Kidney epithelial cell (primary cell): Measurements from ENCODE around the gene OR10A4. TPM values are rescaled to one million over a fixed set of nuclear protein-coding genes. Genes with fewer than 3 reads are reported as not detected.

Experiments
- DNase-seq: peaks from one replicate; pipeline ENCODE4 v3.0.0-alpha.2; 2010; ENCODE audit warnings: low read depth
- H3K27me3 ChIP-seq: 2 replicates; pipeline ENCODE4 v1.6.0; 2011; ENCODE audit warnings: low read length; ENCODE audit not compliant: control insufficient read depth, insufficient read depth
- H3K36me3 ChIP-seq: 2 replicates; pipeline ENCODE4 v1.5.1; 2011; ENCODE audit warnings: low read length; ENCODE audit not compliant: control insufficient read depth, insufficient read depth
- H3K4me3 ChIP-seq: 2 replicates; pipeline ENCODE4 v1.5.1; 2011; ENCODE audit warnings: low read depth, mild to moderate bottlenecking, control low read depth, low read length
- CTCF ChIP-seq: IDR thresholded peaks from 2 replicates; pipeline ENCODE4 v1.5.1; 2011; ENCODE audit warnings: mild to moderate bottlenecking, moderate library complexity, low read length, control low read depth, inconsistent platforms; ENCODE audit not compliant: insufficient read depth, poor library complexity, severe bottlenecking
- total RNA-seq: library from RNA; depleted of rRNA; stranded (reverse); fragments of >200 nt; gene quantifications from 2 replicates; pipeline ENCODE4 v1.2.3, GENCODE V29; 2015

The OR10A4 gene
- not detected in 2 replicates for total RNA-seq

GRCh38 chr11:6876325-6876724, at the start of gene OR10A4:
TSS of gene OR10A4 (plus strand) at chr11:6876625. CDS start at chr11:6876648, 23 bp downstream.
- DNase-seq = no peak
- Histone ChIP-seq H3K27me3 (no peaks in the 10 kb centered on the region), H3K36me3 (no peaks in the 10 kb centered on the region), H3K4me3 (no peak within 1 kb of the TSS)
- TF ChIP-seq CTCF = no peak

GRCh38 chr11:6828103-6828502, 48.3 kb upstream of the OR10A4 start:
- no peak for TF ChIP-seq CTCF
- DNase-seq = no peak
- Histone ChIP-seq H3K27me3 (no peaks in the 10 kb centered on the region), H3K36me3 (no peaks in the 10 kb centered on the region), H3K4me3 (no peak overlapping the region)

- Histone ChIP-seq H3K27me3 (no peaks in the 10 kb centered on the region), H3K36me3 (no peaks in the 10 kb centered on the region), H3K4me3 (no peak overlapping the region)
- no peak for TF ChIP-seq CTCF
- no peak for DNase-seq
Observed at GRCh38 chr11:6833356-6833755, 43.1 kb upstream of the OR10A4 start.

- Histone ChIP-seq H3K36me3 (no peaks in the 10 kb centered on the region), H3K4me3 (no peak overlapping the region), H3K27me3 (no peaks in the 10 kb centered on the region)
- TF ChIP-seq CTCF = no peak
- no peak for DNase-seq
Observed at GRCh38 chr11:6834021-6834420, 42.4 kb upstream of the OR10A4 start.

GRCh38 chr11:6841694-6842093, 34.7 kb upstream of the OR10A4 start:
- DNase-seq = no peak
- Histone ChIP-seq H3K27me3 (no peaks in the 10 kb centered on the region), H3K36me3 (no peaks in the 10 kb centered on the region), H3K4me3 (no peak overlapping the region)
- TF ChIP-seq CTCF = no peak

- no peaks in the 10 kb centered on the region for H3K27me3 ChIP-seq
- no peak for DNase-seq
- no peak for TF ChIP-seq CTCF
- no peaks in the 10 kb centered on the region for H3K36me3 ChIP-seq
- H3K4me3 ChIP-seq = no peak overlapping the region
Observed at GRCh38 chr11:6843670-6844069, 32.8 kb upstream of the OR10A4 start.
